ENCODE results near the gene SDF4. TPM values are rescaled to one million over a fixed set of nuclear protein-coding genes. Genes with fewer than 3 reads are reported as not detected.

The SDF4 gene
- polyA plus RNA-seq, 3 donors: 134 to 147 (median 135) TPM

DNA sequence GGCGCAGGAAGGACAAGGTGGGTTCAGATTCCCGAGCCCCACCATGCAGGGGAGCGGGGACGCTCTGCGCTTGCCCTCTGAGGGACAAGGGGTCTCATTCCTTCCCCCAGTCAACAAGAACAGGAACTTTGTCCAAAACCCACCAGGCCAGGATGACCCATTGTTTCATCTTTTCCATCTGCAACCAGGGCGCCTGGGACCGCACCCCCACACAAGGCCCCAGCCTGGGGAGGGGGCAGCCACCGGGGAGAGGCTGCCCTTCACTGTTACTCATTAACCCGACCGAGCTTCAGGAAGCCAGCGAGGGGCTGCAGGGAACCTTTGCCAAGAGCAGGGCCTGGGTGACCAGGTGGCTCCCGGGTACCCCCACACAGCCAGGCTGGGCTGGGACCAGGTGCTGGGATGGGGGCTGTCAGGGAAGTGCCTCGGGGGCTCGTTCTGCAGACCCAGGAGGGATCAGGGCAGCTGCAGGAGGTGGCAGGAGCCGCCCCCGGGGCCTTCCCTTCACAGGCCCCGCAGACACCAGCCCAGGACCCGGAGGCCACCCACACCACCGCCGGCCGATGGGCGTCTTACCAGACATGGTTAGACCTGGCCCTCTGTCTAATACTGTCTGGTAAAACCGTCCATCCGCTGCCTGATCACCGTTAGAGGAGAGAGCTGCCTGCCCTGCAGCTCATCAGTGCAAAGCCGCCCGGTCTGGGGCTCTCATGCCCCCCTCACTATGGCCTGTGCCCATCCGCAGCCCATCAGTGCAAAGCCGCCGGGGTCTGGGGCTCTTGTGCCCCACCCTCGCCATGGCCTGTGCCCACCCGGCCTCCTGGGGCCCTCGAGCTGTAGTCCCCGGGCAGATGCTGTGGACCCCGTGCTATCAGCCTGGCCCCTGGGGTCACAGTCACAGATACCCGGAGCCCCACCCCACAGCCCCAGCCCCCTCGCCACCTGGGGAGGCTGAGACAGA, 63.1 kb downstream of the SDF4 start:
- no peak for DNase-seq

GRCh38 chr1:1167841-1168450, 63.9 kb downstream of the SDF4 start:
- DNase-seq: no peak

- DNase-seq: no peak
Measured at GRCh38 chr1:1167398-1167821, 64.4 kb downstream of the SDF4 start.

Other genes starting within 250 kb of the SDF4 start
- gene PERM1, start 249.9 kb downstream of the SDF4 start, polyA plus RNA-seq (ENCODE audit: insufficient read length in 3 of 3): under 1 TPM; 0.13 to 0.57 (median 0.28) TPM
- gene HES4, start 231.9 kb downstream of the SDF4 start, polyA plus RNA-seq (ENCODE audit: insufficient read length in 3 of 3): 10 to 100 TPM; 33.1 to 47.9 (median 43.2) TPM
- 10 to 100 TPM; 13.7 to 18.1 (median 16.5) TPM for gene ISG15, start 218.5 kb downstream of the SDF4 start, polyA plus RNA-seq (ENCODE audit: insufficient read length in 3 of 3)
- 100 to 1,000 TPM; 281 to 299 (median 289) TPM for gene AGRN, start 211.9 kb downstream of the SDF4 start, polyA plus RNA-seq (ENCODE audit: insufficient read length in 3 of 3)
- gene RNF223, start 157.7 kb downstream of the SDF4 start, polyA plus RNA-seq (ENCODE audit: insufficient read length in 3 of 3): under 1 TPM; 0.56 to 0.88 (median 0.62) TPM
- gene C1orf159, start 115.9 kb downstream of the SDF4 start, polyA plus RNA-seq (ENCODE audit: insufficient read length in 3 of 3): 10 to 100 TPM; 16.3 to 19.9 (median 18.2) TPM
- gene TTLL10, start 58.1 kb downstream of the SDF4 start, polyA plus RNA-seq (ENCODE audit: insufficient read length in 3 of 3): 1 to 10 TPM in 2 of 3 donors, under 1 TPM in 1; 0.94 to 1.1 (median 1.1) TPM
- 1 to 10 TPM in 1 of 3 donors, under 1 TPM in 2; 0.75 to 1.2 (median 0.89) TPM for gene TNFRSF18, start 25.4 kb downstream of the SDF4 start, polyA plus RNA-seq (ENCODE audit: insufficient read length in 3 of 3)
- 1 to 10 TPM; 1.5 to 2.7 (median 2.7) TPM for gene TNFRSF4, start 17.8 kb downstream of the SDF4 start, polyA plus RNA-seq (ENCODE audit: insufficient read length in 3 of 3)
- gene B3GALT6, start 236 bp upstream of the SDF4 start, polyA plus RNA-seq (ENCODE audit: insufficient read length in 3 of 3): 10 to 100 TPM; 22.3 to 27.1 (median 25.0) TPM
- 10 to 100 TPM; 13.8 to 18.4 (median 13.8) TPM for gene C1QTNF12, start 14.7 kb upstream of the SDF4 start, polyA plus RNA-seq (ENCODE audit: insufficient read length in 3 of 3)
- 10 to 100 TPM; 51.7 to 58.8 (median 54.6) TPM for gene UBE2J2, start 41.9 kb upstream of the SDF4 start, polyA plus RNA-seq (ENCODE audit: insufficient read length in 3 of 3)
- 1 to 10 TPM; 5.9 to 9.0 (median 7.6) TPM for gene SCNN1D, start 48.4 kb upstream of the SDF4 start, polyA plus RNA-seq (ENCODE audit: insufficient read length in 3 of 3)
- gene ACAP3, start 75.9 kb upstream of the SDF4 start, polyA plus RNA-seq (ENCODE audit: insufficient read length in 3 of 3): 10 to 100 TPM; 33.2 to 35.6 (median 33.5) TPM
- 10 to 100 TPM in 2 of 3 donors, 1 to 10 TPM in 1; 8.8 to 11.7 (median 11.2) TPM for gene PUSL1, start 76.6 kb upstream of the SDF4 start, polyA plus RNA-seq (ENCODE audit: insufficient read length in 3 of 3)
- gene INTS11, start 92.7 kb upstream of the SDF4 start, polyA plus RNA-seq (ENCODE audit: insufficient read length in 3 of 3): 100 to 1,000 TPM; 110 to 159 (median 153) TPM
- gene CPTP, start 92.8 kb upstream of the SDF4 start, polyA plus RNA-seq (ENCODE audit: insufficient read length in 3 of 3): 10 to 100 TPM; 15.2 to 21.4 (median 19.0) TPM
- under 1 TPM; 0.39 to 0.57 (median 0.49) TPM for gene TAS1R3, start 99.3 kb upstream of the SDF4 start, polyA plus RNA-seq (ENCODE audit: insufficient read length in 3 of 3)
- 10 to 100 TPM; 39.7 to 47.5 (median 45.8) TPM for gene DVL1, start 117.4 kb upstream of the SDF4 start, polyA plus RNA-seq (ENCODE audit: insufficient read length in 3 of 3)
- gene MXRA8, start 126.6 kb upstream of the SDF4 start, polyA plus RNA-seq (ENCODE audit: insufficient read length in 3 of 3): 100 to 1,000 TPM; 193 to 231 (median 215) TPM
- gene AURKAIP1, start 143.2 kb upstream of the SDF4 start, polyA plus RNA-seq (ENCODE audit: insufficient read length in 3 of 3): 100 to 1,000 TPM in 1 of 3 donors, 10 to 100 TPM in 2; 78.1 to 110 (median 93.9) TPM
- 100 to 1,000 TPM; 218 to 373 (median 330) TPM for gene CCNL2, start 167.3 kb upstream of the SDF4 start, polyA plus RNA-seq (ENCODE audit: insufficient read length in 3 of 3)
- 100 to 1,000 TPM; 116 to 128 (median 120) TPM for gene MRPL20, start 175.3 kb upstream of the SDF4 start, polyA plus RNA-seq (ENCODE audit: insufficient read length in 3 of 3)
- gene ANKRD65, start 189.3 kb upstream of the SDF4 start, polyA plus RNA-seq (ENCODE audit: insufficient read length in 3 of 3): 10 to 100 TPM in 2 of 3 donors, 1 to 10 TPM in 1; 9.0 to 15.7 (median 12.0) TPM
- gene VWA1, start 203.7 kb upstream of the SDF4 start, polyA plus RNA-seq (ENCODE audit: insufficient read length in 3 of 3): 10 to 100 TPM; 61.7 to 76.0 (median 75.6) TPM
- 1 to 10 TPM; 2.8 to 5.1 (median 4.6) TPM for gene ATAD3C, start 217.7 kb upstream of the SDF4 start, polyA plus RNA-seq (ENCODE audit: insufficient read length in 3 of 3)
- gene ATAD3B, start 239.8 kb upstream of the SDF4 start, polyA plus RNA-seq (ENCODE audit: insufficient read length in 3 of 3): 10 to 100 TPM; 14.7 to 22.7 (median 19.2) TPM